ENCODE data around the gene SLC2A14.
A peak's percentile ranks its signal among the peaks of the same experiment; 100 is the strongest.
"Not testable (repeated sequence)": the region's sequence is repeated elsewhere in the genome, so short reads cannot be mapped to it uniquely, and the experiment has no call there.

Gene SLC2A14

DNA sequence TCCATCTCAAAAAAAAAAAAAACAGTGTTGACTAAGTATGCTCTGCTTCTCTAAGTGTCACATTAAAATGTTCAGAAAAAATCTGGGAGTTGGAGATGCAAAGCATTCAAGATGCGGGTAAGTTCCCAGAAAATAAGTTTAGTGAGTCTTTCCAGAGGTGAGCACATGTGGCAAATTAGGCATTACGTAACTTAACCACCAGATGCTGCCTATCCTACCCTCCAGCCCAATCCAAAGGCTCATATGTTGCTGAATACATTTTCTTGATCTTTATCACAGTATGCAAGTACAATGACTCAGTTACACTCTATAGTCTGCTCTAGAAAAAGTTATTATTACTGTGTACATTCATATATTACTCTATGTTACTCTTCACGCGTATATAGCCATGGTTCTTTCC lies 3.6 kb downstream of the SLC2A14 start:
- no peak for DNase-seq

DNA sequence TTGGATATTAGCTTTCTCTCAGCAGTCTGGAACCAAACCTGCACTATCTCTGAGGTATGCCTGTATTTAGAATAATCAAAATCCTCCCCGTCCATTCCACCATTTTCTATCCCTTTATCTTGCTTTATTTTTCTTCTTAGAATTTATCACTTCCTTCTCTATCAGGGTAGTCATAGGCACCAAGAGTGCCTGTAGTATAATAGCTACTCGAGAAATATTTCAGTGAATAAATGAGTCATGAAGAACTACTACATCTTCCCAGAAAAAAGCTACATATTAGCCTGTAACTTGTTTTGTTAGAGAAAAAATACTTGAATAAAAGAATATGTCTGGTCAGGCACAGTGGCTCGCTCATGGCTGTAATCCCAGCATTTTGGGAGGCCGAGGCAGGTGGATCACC lies 4.3 kb downstream of the SLC2A14 start:
- no peak for DNase-seq

DNA sequence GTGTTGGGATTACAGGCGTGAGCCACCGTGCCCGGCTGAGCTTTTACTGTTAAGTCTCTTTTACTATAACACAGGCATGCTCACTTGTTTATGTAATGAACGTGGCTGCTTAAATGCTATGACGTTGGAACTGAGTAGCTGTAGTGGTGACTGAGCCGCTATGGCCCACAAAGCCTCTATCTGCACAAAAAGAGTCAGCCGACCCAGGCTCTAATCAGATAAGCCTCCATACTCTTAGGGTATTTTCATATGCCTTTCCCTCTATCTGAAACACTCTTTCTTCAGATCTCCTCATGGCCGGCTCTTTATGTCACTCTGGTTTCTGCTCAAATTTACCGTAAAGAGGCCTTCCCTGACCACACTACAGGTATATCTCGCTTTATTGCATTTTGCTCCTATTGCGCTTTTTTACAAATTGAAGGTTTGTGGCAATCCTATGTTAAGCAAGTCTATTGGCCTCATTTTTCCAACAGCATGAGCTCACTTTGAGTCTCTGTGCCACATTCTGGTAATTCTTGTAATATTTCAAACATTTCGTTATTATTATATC lies 8.0 kb downstream of the SLC2A14 start:
- no peak for DNase-seq

DNA sequence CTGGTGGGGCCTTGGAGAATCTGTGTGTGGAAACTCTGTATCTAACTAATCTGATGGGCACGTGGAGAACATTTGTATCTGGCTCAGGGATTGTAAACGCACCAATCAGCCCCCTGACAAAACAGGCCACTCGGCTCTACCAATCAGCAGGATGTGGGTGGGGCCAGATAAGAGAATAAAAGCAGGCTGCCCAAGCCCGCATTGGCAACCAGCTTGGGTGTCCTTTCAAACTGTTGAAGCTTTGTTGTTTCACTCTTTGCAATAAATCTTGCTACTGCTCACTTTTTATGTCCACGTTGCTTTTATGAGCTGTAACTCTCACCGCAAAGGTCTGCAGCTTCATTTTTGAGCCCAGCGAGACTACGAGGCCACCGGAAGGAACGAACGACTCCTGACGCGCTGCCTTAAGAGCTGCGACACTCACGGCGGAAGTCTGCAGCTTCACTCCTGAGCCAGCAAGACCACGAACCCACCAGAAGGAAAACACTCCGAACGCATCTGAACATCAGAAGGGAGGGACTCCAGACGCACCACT lies 9.8 kb downstream of the SLC2A14 start:
- peak in 2 of 5 experiments; percentile 18 to 46 for DNase-seq

DNA sequence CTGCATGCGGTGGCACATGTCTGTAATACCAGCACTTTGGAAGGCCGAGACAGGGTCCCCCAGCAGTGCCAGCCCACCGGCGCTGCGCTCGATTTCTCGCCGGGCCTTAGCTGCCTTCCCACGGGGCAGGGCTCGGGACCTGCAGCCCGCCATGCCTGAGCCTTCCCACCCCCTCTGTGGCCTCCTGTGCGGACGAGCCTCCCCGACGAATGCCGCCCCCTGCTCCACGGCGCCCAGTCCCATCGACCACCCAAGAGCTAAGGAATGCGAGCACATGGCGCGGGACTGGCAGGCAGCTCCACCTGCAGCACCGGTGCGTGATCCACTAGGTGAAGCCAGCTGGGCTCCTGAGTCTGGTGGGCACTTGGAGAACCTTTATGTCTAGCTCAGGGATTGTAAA lies 10.4 kb downstream of the SLC2A14 start:
- DNase-seq: not testable (repeated sequence)

DNA sequence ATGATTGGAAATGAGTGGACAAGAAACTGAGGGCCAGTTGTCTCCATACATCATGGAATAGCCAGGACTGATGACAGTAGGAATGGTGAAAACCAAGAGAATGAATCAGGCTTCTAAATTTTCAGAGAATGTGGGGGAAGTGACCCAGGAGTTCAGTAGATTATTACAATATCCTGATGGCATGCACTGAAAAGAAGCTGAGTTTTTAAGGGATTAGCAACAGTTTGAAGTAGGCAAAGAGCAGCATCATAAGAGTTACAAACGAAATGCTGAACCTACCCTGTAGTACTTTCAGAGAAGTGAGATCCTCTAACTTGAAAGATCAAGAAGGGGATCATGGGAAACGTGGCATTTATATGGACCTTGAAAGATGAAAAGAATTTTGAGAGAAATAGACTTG lies 13.2 kb downstream of the SLC2A14 start:
- DNase-seq: no peak

DNA sequence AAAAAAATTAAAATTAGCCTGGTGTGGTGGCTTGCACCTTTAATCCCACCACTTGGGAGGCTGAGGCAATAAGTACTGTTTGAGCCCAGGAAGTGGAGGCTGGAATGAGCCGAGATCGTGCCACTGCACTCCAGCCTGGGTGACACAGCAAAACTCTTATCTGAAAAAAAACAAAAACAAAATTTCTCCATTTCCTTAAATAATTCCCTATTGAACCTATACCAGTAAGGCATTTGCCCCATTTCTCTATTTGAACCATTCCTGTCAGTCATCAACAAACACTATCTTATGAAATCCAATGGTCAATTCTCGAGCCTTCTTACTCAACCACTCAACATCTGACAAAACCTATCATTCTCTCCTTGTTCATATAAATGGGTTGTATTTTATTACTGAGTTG lies 14.7 kb downstream of the SLC2A14 start:
- no peak for DNase-seq

DNA sequence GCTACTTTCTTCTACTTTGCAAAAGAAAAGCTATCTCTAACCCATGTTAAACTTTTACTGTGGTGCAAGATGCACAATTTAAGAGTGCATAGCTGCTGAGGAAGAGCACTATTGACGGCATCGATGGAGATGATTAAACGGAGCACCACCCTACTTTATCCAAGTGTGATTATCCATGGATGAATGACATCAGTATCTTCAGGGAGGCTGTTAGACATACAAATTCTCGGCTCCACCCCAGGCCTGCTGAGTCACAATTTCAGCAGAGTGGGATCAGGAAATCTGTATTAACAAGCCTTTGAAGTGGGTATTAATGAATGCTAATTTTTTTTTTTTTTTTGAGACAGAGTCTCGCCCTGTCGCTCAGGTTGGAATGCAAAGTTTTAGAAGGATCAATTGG lies 16.2 kb downstream of the SLC2A14 start:
- no peak for DNase-seq

DNA sequence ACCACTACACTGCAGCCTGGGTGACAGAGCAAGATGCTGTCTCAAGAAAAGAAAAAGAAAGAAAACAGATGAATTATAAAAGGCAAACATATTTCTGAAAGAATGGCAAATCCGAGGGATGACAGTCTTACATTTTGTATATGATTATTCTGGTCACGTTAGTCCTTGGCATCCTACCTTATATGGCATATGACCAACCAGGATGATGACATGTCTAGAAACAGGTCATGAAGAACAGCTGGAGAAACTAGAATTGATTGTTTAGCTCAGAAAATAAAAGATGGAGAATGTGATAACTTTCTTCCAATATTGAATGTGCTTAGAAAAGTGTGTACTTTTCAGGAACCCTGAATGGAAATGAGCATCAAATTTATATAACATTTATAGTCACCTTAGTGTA lies 19.2 kb downstream of the SLC2A14 start:
- DNase-seq: no peak

DNA sequence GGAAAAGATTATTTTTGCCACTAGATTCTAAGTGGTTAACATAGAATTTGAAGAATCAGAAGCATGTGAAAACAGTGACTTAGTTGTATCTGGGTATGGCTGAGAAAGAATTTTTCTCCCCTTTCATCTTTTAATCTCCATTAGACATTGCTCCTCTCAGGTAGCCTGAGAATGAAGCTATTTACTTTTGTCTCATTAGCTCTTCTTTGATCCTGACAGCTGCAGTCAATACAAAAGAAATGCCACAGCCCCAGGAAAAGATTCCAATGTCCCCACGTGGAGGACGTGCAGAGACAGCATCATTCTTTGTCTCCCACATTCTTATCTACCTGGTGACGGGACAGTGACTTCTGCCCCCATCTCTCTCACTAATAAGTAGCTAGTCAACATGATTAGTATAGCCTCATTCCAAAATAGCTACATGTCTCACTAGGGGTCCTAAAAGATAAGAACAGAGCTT lies 21.1 kb downstream of the SLC2A14 start:
- not testable (repeated sequence) for DNase-seq

DNA sequence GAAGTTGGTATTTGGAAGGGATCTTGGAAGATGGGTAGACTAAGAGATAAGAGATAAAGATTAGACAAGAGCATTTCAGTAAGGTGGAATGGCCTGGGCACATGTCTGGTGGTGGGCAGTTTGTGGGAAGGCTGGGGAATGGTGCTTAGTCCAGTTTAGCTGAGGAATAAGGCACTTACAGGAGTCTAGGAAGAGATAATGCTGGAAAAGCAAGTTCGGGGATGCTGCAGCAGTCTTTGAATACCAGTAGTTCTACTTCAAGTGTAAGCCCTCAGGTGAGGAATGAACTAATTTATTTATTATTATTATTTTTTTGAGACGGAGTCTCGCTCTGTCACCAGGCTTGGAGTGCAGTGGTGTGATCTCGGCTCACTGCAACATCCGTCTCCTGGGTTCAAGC lies 22.6 kb downstream of the SLC2A14 start:
- not testable (repeated sequence) for DNase-seq

DNA sequence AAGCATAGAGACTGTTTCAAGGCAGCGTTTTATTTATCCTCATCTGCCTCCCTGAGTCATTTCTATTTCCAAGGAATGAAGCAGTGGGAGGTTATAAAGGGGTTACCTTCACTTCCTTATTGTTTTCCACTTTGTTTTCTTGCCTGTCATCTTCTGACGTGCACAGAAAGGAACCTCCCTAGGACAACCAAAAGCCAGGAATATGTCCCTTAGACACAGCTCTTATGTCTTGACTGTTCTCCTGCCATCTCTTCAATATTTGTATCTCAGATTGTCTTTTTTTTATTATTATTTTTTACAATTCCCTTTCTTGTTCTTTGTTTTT lies 24.7 kb downstream of the SLC2A14 start:
- DNase-seq: not testable (repeated sequence)

DNA sequence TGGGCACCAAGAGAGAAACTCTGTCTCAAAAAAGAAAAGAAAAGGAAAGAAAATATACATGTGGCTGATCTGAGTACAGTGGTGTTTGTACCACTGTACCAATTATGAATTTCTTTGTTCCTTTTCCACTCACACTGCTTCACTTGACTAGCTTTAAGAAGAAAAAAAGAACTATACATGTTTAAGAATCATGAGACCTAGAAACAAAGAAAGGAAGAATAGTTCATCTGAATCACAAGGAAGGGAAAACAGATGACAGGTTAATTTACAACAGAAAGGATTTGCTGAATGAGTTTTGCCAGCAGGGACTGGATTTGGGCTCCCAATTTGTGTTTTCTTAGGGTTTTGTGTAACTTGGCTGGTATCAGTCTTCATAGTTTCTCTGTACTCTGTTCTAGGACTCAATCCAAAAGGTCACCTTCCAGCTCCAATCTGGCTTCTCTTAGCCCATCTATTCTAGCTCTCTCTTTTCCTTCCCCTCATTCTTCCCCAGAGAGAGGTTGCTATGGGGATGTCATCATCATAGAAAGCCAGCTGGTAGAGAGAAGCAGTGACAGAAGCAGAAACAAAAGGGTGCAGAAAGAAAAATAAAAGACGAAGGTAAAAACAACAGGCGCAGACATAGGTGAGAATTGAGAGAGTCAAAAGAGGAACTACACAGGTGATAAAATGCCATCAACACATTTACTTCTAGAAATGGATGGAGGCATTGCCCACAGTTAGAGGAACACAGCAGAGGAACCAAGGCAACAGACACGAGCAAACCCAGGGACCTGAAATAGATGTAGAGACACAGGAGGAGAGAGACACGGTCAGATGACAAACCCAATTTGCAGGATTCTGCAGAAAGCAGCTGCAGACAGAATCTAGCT lies 25.3 kb downstream of the SLC2A14 start:
- not testable (repeated sequence) for DNase-seq

DNA sequence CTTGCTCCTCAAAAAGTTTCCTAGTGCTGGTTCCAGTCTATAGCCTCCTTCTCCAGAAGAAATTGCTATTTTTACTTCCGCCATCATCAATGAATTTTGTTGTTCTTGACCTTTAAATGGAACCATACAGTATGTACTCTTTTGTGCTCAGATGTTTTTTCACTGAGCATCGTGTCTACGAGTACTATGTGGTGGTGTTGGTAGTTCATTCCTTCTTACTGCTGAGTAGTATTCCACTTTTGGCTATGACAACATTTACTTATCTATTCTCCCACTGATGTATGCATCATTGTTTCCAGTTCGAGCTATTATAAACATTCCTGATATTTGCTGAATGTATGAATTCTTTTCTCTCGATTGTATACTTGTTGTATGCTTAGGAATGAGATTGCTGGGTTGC lies 28.6 kb downstream of the SLC2A14 start:
- no peak for DNase-seq

DNA sequence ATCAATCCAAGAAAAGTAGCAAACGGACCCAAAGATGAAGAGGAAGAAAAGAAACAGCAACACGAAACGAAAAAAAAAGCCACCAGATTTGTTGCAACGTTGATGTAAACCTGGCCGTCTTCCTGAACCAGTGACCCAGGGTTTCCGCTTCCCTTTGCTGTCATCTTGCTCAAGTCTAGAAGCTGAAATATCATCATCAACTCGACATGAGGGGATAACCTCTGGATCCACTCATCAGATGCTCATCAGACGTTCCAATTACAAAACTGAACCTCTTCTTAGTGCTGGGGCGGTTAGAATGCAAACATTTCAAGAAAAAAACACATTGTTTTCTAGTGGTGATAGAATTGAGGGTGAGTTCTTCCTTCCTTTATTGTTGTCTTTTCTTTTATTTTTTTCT lies 29.1 kb downstream of the SLC2A14 start:
- peak in 2 of 5 experiments; percentile 35 to 43 for DNase-seq

DNA sequence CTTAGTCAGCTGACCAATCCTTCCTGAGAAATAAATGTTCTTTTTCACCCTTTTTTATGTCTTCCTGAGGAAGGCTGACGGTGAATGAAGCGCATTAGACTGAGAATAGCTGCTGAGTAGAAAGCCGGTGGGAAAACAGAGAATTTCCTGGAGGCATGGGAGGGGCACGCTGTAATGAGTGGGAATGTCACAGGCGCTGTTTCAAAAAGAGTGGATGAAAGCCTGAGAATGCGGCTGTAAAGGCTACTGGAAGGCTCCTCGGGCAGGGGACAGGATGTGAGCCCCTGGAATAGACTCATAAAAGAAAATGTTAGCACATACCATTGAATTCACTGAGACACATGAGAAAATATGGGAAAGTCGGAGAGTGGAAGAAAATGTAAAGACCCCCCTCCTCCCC lies 29.6 kb downstream of the SLC2A14 start:
- DNase-seq: not testable (repeated sequence)

DNA sequence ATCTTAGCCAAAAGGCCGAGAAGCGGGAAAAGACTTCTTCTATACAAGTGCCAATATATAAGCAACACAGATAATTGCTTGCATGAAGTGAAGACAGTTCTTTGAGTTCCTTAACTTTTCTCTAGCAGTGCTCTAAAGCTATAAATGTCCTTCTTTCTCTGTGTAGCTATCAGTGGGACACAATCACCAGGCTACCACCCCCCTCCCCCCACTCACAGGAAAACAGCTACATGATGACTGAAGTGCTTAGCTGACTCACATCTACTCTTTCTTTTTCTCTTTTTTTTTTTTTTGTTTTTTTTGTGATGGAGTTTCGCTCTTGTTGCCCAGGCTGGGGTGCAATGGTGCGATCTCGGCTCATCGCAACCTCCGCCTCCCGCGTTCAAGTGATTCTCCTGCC lies 30.3 kb downstream of the SLC2A14 start:
- DNase-seq: not testable (repeated sequence)

DNA sequence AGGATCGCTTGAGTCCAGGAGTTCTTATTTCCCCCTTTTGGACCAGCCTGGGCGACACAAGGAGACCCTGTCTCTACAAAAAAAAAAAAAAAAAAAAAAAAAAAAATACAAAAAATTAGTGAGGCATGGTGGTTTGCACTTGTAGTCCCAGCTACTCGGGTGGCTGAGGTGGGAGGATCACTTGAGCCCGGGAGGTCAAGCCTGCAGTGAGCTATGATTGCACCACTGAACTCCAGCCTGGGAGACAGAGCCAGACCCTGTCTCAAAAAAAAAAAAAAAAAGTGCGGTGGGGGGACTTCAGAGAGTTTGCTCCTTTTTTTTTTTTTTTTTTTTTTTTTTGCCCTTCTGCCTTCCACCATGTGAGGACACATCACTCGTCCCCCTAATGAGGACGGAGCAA lies 32.9 kb downstream of the SLC2A14 start:
- DNase-seq: not testable (repeated sequence)

DNA sequence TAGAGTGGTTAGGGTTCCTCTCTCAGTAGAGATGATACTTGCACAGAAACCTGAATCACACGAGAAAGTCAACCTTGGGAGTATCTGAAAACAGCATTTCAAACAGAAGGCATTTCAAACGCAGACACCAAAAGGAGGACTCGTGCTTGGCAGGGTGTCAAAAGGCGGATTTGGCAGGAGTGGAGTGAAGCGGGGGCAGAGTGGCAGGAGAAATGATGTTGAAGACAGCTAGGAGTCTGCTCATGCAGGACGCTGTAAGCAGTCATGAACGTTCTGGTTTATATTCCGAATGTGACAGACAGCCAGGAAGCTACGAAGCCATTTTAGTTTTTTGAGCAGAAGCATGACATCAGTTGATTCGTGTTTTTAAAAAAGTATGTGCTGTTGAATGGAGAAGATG lies 33.5 kb downstream of the SLC2A14 start:
- DNase-seq: not testable (repeated sequence)

DNA sequence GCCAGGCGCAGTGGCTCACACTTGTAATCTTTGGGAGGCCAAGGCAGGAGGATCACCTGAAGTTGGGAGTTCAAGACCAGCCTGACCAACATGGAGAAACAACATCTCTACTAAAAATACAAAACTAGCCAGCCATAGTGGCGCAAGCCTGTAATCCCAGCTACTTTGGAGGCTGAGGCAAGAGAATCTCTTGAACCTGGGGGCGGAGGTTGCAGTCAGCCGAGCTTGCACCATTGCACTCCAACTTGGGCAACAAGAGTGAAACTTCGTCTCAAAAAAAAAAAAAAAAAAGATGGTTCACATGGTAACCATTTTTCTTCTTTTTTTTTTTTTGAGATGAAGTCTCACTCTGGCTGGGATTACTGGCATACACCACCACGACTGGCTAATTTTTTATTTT lies 35.3 kb downstream of the SLC2A14 start:
- DNase-seq: no peak

DNA sequence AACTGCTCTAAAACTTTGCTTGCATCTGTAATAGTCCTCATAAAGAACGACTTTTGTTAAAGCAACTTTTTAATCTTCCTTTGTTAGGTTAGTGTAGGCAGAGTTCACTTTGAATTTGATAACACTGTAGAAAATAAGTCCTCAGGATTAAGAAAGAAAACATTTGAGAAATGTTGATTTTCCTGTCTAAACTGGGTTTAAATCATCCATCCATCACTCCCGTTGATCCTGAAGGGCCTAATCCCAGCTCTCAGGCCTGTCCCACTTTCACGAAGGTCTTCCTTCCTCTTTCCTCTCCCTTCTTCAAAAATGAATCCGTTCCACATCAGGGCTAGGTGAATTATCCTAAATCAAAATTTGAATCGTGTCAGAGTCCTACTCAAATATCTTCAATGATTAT lies 36.9 kb downstream of the SLC2A14 start:
- no peak for DNase-seq

DNA sequence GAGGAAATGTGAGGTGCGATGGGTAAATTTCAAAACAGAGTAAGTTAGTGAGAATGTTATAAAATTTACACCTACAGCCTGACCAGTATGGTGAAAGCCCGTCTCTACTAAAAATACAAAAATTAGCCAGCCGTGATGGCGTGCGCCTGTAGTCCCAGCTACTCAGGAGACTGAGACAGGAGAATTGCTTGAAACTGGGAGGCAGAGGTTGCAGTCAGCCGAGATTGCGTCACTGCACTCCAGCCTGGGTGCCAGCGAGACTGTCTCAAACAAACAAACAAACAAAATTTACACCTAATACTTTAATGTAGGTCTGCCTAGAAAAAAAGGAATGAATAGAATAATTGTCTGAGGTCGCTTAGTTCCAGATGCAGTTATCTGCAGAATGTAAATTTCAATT lies 37.6 kb downstream of the SLC2A14 start:
- no peak for DNase-seq

DNA sequence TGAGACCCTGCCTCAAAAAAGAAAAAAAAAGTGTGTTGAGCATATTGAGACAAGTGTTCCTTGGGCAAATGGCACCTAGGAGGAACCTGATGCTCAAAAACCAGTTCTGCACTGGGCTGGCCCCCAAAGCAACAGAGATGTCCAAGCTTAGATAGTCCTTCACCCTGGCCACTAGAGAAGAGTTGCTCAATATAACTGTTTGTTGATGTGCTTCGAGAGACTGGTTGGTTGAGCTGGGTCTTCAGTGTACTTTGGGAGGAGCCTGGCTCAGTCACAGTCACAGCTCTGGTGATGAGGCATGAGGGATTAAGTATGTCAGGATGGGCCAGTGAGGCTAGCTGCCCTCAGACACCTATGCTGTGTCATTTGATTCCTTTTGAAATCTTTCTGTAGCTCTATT lies 38.0 kb downstream of the SLC2A14 start:
- DNase-seq: no peak

DNA sequence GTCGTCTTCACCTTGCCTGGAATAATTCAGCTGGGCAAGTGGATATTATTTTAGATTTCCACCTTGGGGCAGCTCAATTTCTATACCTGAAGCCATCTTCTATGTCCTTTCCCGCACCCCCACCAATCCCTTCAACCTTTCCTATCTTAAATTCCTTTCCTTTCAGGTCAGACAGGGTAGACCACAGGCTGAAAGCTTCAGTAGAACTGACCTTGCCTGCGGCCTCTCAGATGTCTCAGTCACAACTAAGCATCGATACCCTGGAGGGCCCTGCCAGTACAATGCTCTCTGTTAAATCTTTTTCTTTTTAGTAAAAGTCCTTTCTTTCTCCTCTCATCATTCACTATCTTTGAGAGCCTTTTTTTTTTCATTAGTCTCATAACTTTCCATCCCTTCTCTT lies 38.9 kb downstream of the SLC2A14 start:
- DNase-seq: no peak

Measured in T-helper 2 cell (primary cell).